ENCODE measurements around the gene NREP. TPM values are rescaled to one million over a fixed set of nuclear protein-coding genes. Genes with fewer than 3 reads are reported as not detected.
A peak's percentile ranks its signal among the peaks of the same experiment; 100 is the strongest.

NREP gene
- total and polyA plus RNA-seq, 2 experiments from 2014 or later, result 1,282 to 1,415 TPM

DNA sequence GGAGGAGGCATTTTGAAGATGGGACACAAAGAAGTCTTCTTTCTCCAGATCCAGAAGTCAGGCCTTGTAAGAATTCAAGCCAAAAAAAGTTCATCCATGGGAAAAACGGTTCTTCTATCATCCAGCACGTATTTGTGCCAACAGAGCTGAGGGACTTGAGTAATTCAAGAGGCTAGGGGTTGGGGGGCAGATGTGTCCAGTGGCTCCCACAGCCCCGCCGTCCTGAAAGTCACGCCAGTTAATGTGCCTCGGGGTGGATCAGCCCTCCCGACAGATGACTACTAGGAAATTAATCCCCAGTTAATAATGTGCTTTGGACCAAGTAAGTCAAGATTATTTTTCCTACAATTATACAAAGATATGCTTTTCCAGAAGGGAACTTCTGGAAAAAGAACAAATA lies 23.4 kb downstream of the NREP start:
- Histone ChIP-seq H3K79me2 (ENCODE audit: insufficient read depth) (peaks cover 90% of the 10 kb centered on the region), H3K4me3 (no peak overlapping the region), H3K9me3 (ENCODE audit: low read depth) (no peaks in the 10 kb centered on the region), H3K9ac (peak overlapping the region; percentile 60), H3F3A (ENCODE audit: insufficient read depth) (peaks cover 95% of the 10 kb centered on the region), H4K20me1 (ENCODE audit: insufficient read depth) (no peaks in the 10 kb centered on the region), H3K27me3 (replicated peaks; ENCODE audit: insufficient read depth) (no peaks in the 10 kb centered on the region), H3K27ac (peak overlapping the region; percentile 93), H3K4me1 (ENCODE audit: insufficient read depth) (peaks cover 70% of the 10 kb centered on the region), H2AFZ (no peak overlapping the region), H3K9me2 (ENCODE audit: insufficient read depth) (no peaks in the 10 kb centered on the region), H3K36me3 (ENCODE audit: low read depth) (peaks cover 81% of the 10 kb centered on the region), H3K4me2 (ENCODE audit: unreplicated experiment) (no peak overlapping the region)
- 62 to 68% methylated on average over 7 of the region's 7 CpGs for WGBS, 2 experiments (ENCODE audit: low coverage in 1 of 2, low lambda C conversion rate in 2 of 2, missing lambda C conversion rate in 2 of 2)
- no peak for DNase-seq
- in situ Hi-C loops (cut with MboI), result no loop called here
- TF ChIP-seq EZH2 (IDR thresholded peaks at IDR 0.05; ENCODE audit: insufficient read depth, poor library complexity, severe bottlenecking) (no peak), EZH2phosphoT487 (IDR thresholded peaks at IDR 0.05; ENCODE audit: insufficient read depth, low read depth) (no peak)

DNA sequence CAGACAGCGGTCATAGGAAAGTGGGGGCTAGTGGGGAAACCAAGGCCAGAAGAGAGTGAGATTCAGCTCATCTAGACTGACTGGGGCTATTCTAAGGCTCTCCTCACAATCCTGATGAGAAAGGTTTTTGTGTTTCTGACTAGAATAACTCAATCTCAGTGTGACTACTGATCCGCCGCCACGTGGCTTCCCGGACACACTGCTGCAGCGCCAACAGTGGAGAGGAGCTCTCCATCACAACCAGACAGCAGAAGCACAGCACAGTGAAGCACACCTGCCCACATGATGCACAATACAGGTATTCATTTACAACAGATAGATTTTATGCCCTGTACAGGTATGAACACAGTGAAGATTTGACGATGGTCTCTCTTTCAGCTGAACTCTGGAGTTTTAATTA lies 25.4 kb downstream of the NREP start:
- in situ Hi-C loops (cut with MboI), result no loop called here
- H3K4me3 ChIP-seq, result no peak overlapping the region
- H3K9me2 ChIP-seq (ENCODE audit: insufficient read depth), result no peaks in the 10 kb centered on the region
- no peaks in the 10 kb centered on the region for H4K20me1 ChIP-seq (ENCODE audit: insufficient read depth)
- WGBS, 2 experiments (ENCODE audit: low coverage in 1 of 2, low lambda C conversion rate in 2 of 2, missing lambda C conversion rate in 2 of 2), result 92 to 94% methylated on average over 7 of the region's 7 CpGs
- DNase-seq, result no peak
- peak overlapping the region; percentile 93 for H3K27ac ChIP-seq
- H3K4me1 ChIP-seq (ENCODE audit: insufficient read depth), result peaks cover 55% of the 10 kb centered on the region
- peaks cover 94% of the 10 kb centered on the region for H3F3A ChIP-seq (ENCODE audit: insufficient read depth)
- no peak overlapping the region for H3K9ac ChIP-seq
- no peaks in the 10 kb centered on the region for H3K27me3 ChIP-seq (replicated peaks; ENCODE audit: insufficient read depth)
- peaks cover 76% of the 10 kb centered on the region for H3K79me2 ChIP-seq (ENCODE audit: insufficient read depth)
- no peak for TF ChIP-seq EZH2phosphoT487 (IDR thresholded peaks at IDR 0.05; ENCODE audit: insufficient read depth, low read depth)
- no peak for TF ChIP-seq EZH2 (IDR thresholded peaks at IDR 0.05; ENCODE audit: insufficient read depth, poor library complexity, severe bottlenecking)
- H3K4me2 ChIP-seq (ENCODE audit: unreplicated experiment), result no peak overlapping the region
- H2AFZ ChIP-seq, result no peak overlapping the region
- no peaks in the 10 kb centered on the region for H3K9me3 ChIP-seq (ENCODE audit: low read depth)
- H3K36me3 ChIP-seq (ENCODE audit: low read depth), result peaks cover 95% of the 10 kb centered on the region

DNA sequence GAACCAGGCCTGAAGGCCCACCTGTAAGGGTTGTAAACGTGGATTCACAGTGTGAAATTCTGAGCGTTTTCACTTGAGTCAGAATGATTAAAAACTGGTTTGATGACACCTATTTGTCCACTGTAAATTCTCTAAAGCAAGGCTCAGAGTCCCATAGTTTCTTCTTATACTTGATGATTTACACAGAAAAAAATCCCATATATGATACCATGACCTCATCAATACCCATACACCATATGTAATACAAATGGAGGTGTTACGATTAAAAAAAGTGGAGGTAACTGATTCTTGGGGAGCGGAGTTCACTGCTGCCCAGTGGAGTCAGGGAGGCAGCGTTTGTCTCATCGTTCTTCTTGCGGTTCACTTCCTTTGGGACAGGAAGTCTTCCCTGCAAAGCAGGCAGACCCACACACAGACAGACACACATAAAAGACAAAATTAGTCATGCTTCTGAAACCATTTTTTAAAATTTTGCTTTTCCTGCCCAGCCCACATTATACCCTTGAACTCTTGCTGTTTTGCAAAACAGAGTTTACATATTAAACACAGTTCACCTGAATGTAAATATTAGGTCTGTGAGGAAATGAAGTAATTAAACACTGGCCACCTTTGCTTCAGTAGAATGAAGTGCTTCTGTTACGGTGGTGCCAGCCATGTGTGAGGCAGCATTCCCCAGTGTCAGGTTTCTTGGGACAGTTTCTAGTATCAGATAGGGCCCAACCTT lies 26.2 kb downstream of the NREP start:
- peaks cover 69% of the 10 kb centered on the region for H3K79me2 ChIP-seq (ENCODE audit: insufficient read depth)
- H3K27me3 ChIP-seq (replicated peaks; ENCODE audit: insufficient read depth), result no peaks in the 10 kb centered on the region
- WGBS, 2 experiments (ENCODE audit: low coverage in 1 of 2, low lambda C conversion rate in 2 of 2, missing lambda C conversion rate in 2 of 2), result 88 to 96% methylated on average over 8 of the region's 8 CpGs
- 0 out of 2 replicates have a peak overlapping the region, but pooled peaks have one; percentile 93 for H3K27ac ChIP-seq
- H3K4me3 ChIP-seq, result no peak overlapping the region
- no peaks in the 10 kb centered on the region for H3K9me2 ChIP-seq (ENCODE audit: insufficient read depth)
- peaks cover 55% of the 10 kb centered on the region for H3K4me1 ChIP-seq (ENCODE audit: insufficient read depth)
- H3K9ac ChIP-seq, result no peak overlapping the region
- in situ Hi-C loops (cut with MboI), result no loop called here
- peaks cover 97% of the 10 kb centered on the region for H3K36me3 ChIP-seq (ENCODE audit: low read depth)
- H3F3A ChIP-seq (ENCODE audit: insufficient read depth), result peaks cover 95% of the 10 kb centered on the region
- TF ChIP-seq EZH2 (IDR thresholded peaks at IDR 0.05; ENCODE audit: insufficient read depth, poor library complexity, severe bottlenecking) (no peak), EZH2phosphoT487 (IDR thresholded peaks at IDR 0.05; ENCODE audit: insufficient read depth, low read depth) (no peak)
- H2AFZ ChIP-seq, result no peak overlapping the region
- H3K4me2 ChIP-seq (ENCODE audit: unreplicated experiment), result no peak overlapping the region
- H3K9me3 ChIP-seq (ENCODE audit: low read depth), result no peaks in the 10 kb centered on the region
- no peak for DNase-seq
- no peaks in the 10 kb centered on the region for H4K20me1 ChIP-seq (ENCODE audit: insufficient read depth)

DNA sequence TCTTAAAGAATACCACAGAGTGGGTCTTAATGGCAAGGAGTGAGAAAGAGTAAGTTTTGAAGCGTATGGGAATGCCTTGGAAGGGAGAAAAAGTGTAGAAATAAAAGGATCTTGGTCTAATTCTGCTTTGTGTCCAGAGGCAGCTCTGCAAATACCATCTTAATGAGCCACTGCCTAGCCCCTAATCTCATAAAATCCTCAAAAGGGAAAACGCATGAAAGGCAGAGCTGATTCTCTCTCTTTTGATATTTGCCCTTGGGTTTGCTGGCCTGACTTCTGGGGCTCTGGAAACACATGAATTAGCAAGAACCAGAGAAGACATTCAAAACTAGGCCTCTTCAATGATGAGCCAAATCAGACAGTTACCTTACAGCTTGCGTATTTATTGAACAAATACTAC lies 28.1 kb downstream of the NREP start:
- Histone ChIP-seq H3K36me3 (ENCODE audit: low read depth) (peaks cover 98% of the 10 kb centered on the region), H3K4me3 (no peak overlapping the region), H3F3A (ENCODE audit: insufficient read depth) (peaks cover 96% of the 10 kb centered on the region), H3K4me1 (ENCODE audit: insufficient read depth) (peaks cover 46% of the 10 kb centered on the region), H3K27me3 (replicated peaks; ENCODE audit: insufficient read depth) (no peaks in the 10 kb centered on the region), H3K9me3 (ENCODE audit: low read depth) (no peaks in the 10 kb centered on the region), H4K20me1 (ENCODE audit: insufficient read depth) (no peaks in the 10 kb centered on the region), H3K27ac (peak overlapping the region; percentile 36), H3K9ac (no peak overlapping the region), H3K4me2 (ENCODE audit: unreplicated experiment) (no peak overlapping the region), H3K9me2 (ENCODE audit: insufficient read depth) (no peaks in the 10 kb centered on the region), H2AFZ (no peak overlapping the region), H3K79me2 (ENCODE audit: insufficient read depth) (peaks cover 50% of the 10 kb centered on the region)
- no peak for DNase-seq
- no peak for TF ChIP-seq EZH2phosphoT487 (IDR thresholded peaks at IDR 0.05; ENCODE audit: insufficient read depth, low read depth)
- TF ChIP-seq EZH2 (IDR thresholded peaks at IDR 0.05; ENCODE audit: insufficient read depth, poor library complexity, severe bottlenecking), result no peak
- in situ Hi-C loops (cut with MboI), result no loop called here
- 98 to 100% methylated on average over 3 of the region's 3 CpGs for WGBS, 2 experiments (ENCODE audit: low coverage in 1 of 2, low lambda C conversion rate in 2 of 2, missing lambda C conversion rate in 2 of 2)
